Retinal pigment epithelial cell (primary cell): ENCODE measurements around the gene ZNF296.
"Not testable (repeated sequence)": the region's sequence is repeated elsewhere in the genome, so short reads cannot be mapped to it uniquely, and the experiment has no call there.

Experiments used
- DNase-seq: peaks from one replicate; pipeline ENCODE4 v3.0.0-alpha.2; 2010; ENCODE audit warnings: low read depth
- H3K4me3 ChIP-seq: 2 replicates; pipeline ENCODE4 v1.5.1; 2011; ENCODE audit warnings: mild to moderate bottlenecking, low read length, control low read depth, moderate library complexity
- CTCF ChIP-seq: conservative IDR thresholded peaks from 2 replicates; pipeline ENCODE4 v1.5.1; 2011; ENCODE audit warnings: low read depth, low read length, control low read depth, inconsistent platforms

ZNF296 gene

GRCh38 chr19:45112111-45112827 is 36.0 kb upstream of the ZNF296 start:
- DNase-seq: no peak
- H3K4me3 ChIP-seq: no peak overlapping the region
- peak; percentile 17 for TF ChIP-seq CTCF

GRCh38 chr19:45110851-45111266 is 34.6 kb upstream of the ZNF296 start:
- H3K4me3 ChIP-seq: no peak overlapping the region
- no peak for DNase-seq
- no peak for TF ChIP-seq CTCF

- H3K4me3 ChIP-seq: no peak overlapping the region
- no peak for DNase-seq
- no peak for TF ChIP-seq CTCF
These were observed 31.4 kb upstream of the ZNF296 start for GRCh38 chr19:45107621-45108150.

- not testable (repeated sequence) for DNase-seq, H3K4me3 ChIP-seq
These were observed 30.1 kb upstream of the ZNF296 start for GRCh38 chr19:45106363-45106762.

- no peak overlapping the region for H3K4me3 ChIP-seq
- DNase-seq: no peak
- no peak for TF ChIP-seq CTCF
These were observed 28.5 kb upstream of the ZNF296 start for GRCh38 chr19:45104658-45105349.

GRCh38 chr19:45103508-45104319 is 27.4 kb upstream of the ZNF296 start:
- H3K4me3 ChIP-seq: peak overlapping the region; percentile 15
- DNase-seq: peak; percentile 86
- TF ChIP-seq CTCF: peak; percentile 46

- no peak for DNase-seq
- TF ChIP-seq CTCF: no peak
- H3K4me3 ChIP-seq: peak overlapping the region; percentile 15
These were observed 26.9 kb upstream of the ZNF296 start for GRCh38 chr19:45103156-45103507.
